ENCODE results near the gene POLR1H. TPM values are rescaled to one million over a fixed set of nuclear protein-coding genes. Genes with fewer than 3 reads are reported as not detected.

Gene POLR1H
- total RNA-seq, 1 experiment from 2014 or later, result 33.3 TPM

DNA sequence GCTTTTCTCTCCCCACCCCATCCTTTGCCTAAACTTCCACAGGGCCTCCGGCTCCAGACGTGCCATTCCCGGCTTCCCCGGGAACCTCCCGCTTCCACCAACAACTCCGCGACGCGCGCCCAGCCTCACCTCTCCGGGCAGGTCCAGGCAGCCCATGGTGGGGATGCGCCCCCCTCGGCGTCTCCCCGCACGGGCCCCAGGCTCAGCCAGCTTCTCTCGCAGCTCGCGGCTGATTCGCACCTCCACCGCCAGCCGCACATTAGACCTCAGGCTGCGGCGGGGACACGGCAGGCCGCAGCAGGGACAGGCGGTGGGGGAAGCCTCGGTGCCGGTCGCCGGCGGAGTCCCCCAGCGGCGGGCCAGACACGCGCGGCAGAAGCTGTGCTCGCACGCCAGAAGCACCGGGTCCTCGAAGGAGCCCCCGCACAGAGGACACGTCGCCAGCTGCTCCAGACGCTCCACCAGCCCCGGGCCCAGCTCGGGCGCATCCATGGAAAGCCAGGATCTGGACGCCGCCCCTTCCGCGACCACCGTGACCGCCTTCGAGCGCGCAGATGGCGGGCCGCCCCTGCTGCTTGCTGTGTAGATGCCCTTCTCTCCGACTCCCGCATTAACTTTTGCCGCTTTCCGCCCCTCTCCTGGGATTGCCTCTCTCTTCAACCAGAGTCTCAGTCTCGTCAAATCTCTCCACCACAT, 14.2 kb downstream of the POLR1H start, which contains the start of gene RNF39:
RNF39 (minus strand) TSS at position 676 of the 696 bp plus-strand sequence; CDS start at position 492, 184 bp downstream.
- Histone ChIP-seq H4K20me1 (ENCODE audit: insufficient read depth) (peaks cover 8% of the 10 kb centered on the region), H3K36me3 (ENCODE audit: low read depth) (no peaks in the 10 kb centered on the region), H3K27me3 (ENCODE audit: insufficient read depth, low read depth) (no peaks in the 10 kb centered on the region), H3K4me1 (replicated peaks; ENCODE audit: insufficient read depth) (peaks cover 36% of the 10 kb centered on the region), H3K9me3 (ENCODE audit: insufficient read depth, low read depth) (no peaks in the 10 kb centered on the region), H3K9me2 (ENCODE audit: insufficient read depth) (no peaks in the 10 kb centered on the region), H2AFZ (peak within 1 kb of the TSS; percentile 74), H3F3A (ENCODE audit: insufficient read depth, low read depth) (peaks cover 30% of the 10 kb centered on the region), H3K79me2 (ENCODE audit: low read depth) (peaks cover 22% of the 10 kb centered on the region), H3K4me3 (peak within 1 kb of the TSS; percentile 81), H3K27ac (peak within 1 kb of the TSS; percentile 89), H3K4me2 (peak within 1 kb of the TSS; percentile 94)
- TSS peak; percentile 90 for BruUV-seq (replicated peaks)
- ChIA-PET POLR2A (ENCODE audit: unreplicated experiment) (interaction anchor here (0.7 kb wide), 1 partner anchor 21 kb away, joined by 3 read pairs; no protein-coding TSS in a partner anchor), CTCF (interaction anchor here (0.7 to 2.2 kb wide), 3 partner anchors 13 to 993 kb away, joined by 3 to 7 read pairs (median 3); no protein-coding TSS in a partner anchor)
- DNase-seq, result no peak
- intact Hi-C loops (cut with micrococcal nuclease; ENCODE audit: unreplicated experiment), result loop anchor here (1.0 kb wide), 3 partner anchors 8 to 56 kb away; partner anchors contain the start of gene PPP1R11
- TF ChIP-seq, protein P1, sequence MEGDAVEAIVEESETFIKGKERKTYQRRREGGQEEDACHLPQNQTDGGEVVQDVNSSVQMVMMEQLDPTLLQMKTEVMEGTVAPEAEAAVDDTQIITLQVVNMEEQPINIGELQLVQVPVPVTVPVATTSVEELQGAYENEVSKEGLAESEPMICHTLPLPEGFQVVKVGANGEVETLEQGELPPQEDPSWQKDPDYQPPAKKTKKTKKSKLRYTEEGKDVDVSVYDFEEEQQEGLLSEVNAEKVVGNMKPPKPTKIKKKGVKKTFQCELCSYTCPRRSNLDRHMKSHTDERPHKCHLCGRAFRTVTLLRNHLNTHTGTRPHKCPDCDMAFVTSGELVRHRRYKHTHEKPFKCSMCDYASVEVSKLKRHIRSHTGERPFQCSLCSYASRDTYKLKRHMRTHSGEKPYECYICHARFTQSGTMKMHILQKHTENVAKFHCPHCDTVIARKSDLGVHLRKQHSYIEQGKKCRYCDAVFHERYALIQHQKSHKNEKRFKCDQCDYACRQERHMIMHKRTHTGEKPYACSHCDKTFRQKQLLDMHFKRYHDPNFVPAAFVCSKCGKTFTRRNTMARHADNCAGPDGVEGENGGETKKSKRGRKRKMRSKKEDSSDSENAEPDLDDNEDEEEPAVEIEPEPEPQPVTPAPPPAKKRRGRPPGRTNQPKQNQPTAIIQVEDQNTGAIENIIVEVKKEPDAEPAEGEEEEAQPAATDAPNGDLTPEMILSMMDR (conservative IDR thresholded peaks at IDR 0.05), result no peak
- TF ChIP-seq EZH2 (IDR thresholded peaks at IDR 0.05; ENCODE audit: low read depth), result no peak

DNA sequence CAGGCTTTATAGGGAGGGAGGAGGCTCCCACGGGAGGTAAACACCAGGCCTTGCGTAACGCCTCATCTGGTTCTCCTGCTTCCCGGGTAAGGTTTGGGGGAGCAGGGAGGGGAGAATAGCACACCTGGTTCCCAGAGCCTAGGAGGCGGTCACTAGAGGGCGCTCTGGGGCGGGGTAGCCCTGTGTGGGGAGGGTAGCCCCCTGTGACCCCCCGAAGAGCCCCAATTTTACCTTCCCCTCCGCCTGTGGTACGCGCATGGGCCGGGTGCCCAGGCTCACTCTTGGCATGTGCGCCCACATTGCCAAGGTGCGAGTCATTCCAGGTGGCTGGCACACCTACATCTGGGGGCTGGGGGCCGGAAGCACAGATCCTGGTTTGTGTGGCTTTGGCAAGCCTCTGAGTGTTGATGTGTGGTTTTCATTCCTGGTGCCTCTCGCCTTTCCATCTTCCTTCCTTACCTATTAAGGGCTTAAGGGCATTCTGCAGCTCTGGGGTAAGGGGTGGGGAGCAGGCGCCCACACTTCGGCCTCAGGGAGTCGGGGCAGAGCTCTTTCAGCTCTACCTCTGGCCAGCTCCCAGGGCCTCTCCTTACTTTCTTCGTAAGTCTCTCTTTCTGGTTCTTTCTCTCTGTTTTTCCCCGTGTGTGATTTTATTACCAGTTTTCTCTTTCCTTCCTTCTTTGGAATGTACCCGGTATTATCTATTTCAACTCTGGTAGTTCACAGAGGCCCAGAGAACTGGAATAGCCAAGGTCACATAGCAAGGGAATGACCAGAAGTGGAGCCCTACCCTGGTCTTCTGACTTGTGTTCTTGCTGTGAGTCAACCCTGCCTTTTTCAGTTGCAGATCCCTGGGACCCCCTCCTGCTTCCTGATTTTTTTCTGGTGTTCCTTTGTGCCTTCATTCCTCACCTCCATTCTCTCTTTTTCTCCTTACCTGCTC, 15.0 kb downstream of the POLR1H start:
- Histone ChIP-seq H3K36me3 (ENCODE audit: low read depth) (no peaks in the 10 kb centered on the region), H3K4me3 (peak overlapping the region; percentile 81), H2AFZ (peak overlapping the region; percentile 74), H3K27ac (peak overlapping the region; percentile 89), H3K9me2 (ENCODE audit: insufficient read depth) (no peaks in the 10 kb centered on the region), H3K9me3 (ENCODE audit: insufficient read depth, low read depth) (no peaks in the 10 kb centered on the region), H3K4me2 (peak overlapping the region; percentile 94), H3K79me2 (ENCODE audit: low read depth) (peaks cover 22% of the 10 kb centered on the region), H3K4me1 (replicated peaks; ENCODE audit: insufficient read depth) (peaks cover 36% of the 10 kb centered on the region), H3K27me3 (ENCODE audit: insufficient read depth, low read depth) (no peaks in the 10 kb centered on the region), H4K20me1 (ENCODE audit: insufficient read depth) (peaks cover 8% of the 10 kb centered on the region), H3F3A (ENCODE audit: insufficient read depth, low read depth) (peaks cover 24% of the 10 kb centered on the region)
- TF ChIP-seq, protein P1 (conservative IDR thresholded peaks at IDR 0.05), result peak; percentile 71
- no peak for TF ChIP-seq EZH2 (IDR thresholded peaks at IDR 0.05; ENCODE audit: low read depth)
- POLR2A ChIA-PET (ENCODE audit: unreplicated experiment), result interaction anchor here (0.6 to 1.1 kb wide), 5 partner anchors 10 to 111 kb away, joined by 3 to 7 read pairs (median 5); no protein-coding TSS in a partner anchor
- intact Hi-C loops (cut with micrococcal nuclease; ENCODE audit: unreplicated experiment), result loop anchor here (1.0 kb wide), 3 partner anchors 9 to 55 kb away; partner anchors contain the start of gene PPP1R11
- CTCF ChIA-PET, result interaction anchor here (2.2 kb wide), 1 partner anchor 16 kb away, joined by 7 read pairs; no protein-coding TSS in a partner anchor
- DNase-seq, result peak; percentile 93 to 96
- TSS peak; percentile 83 for BruUV-seq (replicated peaks)

DNA sequence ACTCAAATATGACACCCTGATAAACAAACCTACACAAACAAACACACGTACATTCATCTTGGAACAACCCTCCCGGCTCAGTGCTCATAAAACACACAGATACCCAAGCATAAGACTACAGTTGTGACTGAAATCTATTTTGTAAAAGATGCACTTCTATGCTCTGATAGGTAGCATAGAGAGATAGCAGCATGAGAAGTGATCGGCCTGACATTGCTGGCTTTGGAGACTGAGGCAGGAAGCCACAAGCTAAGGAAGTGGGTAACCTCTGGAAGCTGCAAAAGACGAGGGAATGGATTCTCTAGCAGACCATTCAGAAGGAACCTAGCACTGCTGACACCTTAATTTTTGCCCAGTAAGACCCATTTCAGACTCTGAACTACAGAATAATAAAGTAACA, 16.2 kb downstream of the POLR1H start:
- Histone ChIP-seq H3K27ac (peak overlapping the region; percentile 89), H3K79me2 (ENCODE audit: low read depth) (peaks cover 22% of the 10 kb centered on the region), H3F3A (ENCODE audit: insufficient read depth, low read depth) (peaks cover 24% of the 10 kb centered on the region), H3K4me3 (no peak overlapping the region), H2AFZ (no peak overlapping the region), H3K9me2 (ENCODE audit: insufficient read depth) (no peaks in the 10 kb centered on the region), H3K9me3 (ENCODE audit: insufficient read depth, low read depth) (no peaks in the 10 kb centered on the region), H3K4me1 (replicated peaks; ENCODE audit: insufficient read depth) (peaks cover 36% of the 10 kb centered on the region), H3K27me3 (ENCODE audit: insufficient read depth, low read depth) (no peaks in the 10 kb centered on the region), H3K4me2 (peak overlapping the region; percentile 94), H3K36me3 (ENCODE audit: low read depth) (no peaks in the 10 kb centered on the region), H4K20me1 (ENCODE audit: insufficient read depth) (peaks cover 8% of the 10 kb centered on the region)
- ChIA-PET POLR2A (ENCODE audit: unreplicated experiment) (interaction anchor here (1.1 kb wide), 1 partner anchor 11 kb away, joined by 7 read pairs; no protein-coding TSS in a partner anchor), CTCF (no interaction called here)
- no TSS peak for BruUV-seq (replicated peaks)
- TF ChIP-seq, protein P1 (conservative IDR thresholded peaks at IDR 0.05), result no peak
- TF ChIP-seq EZH2 (IDR thresholded peaks at IDR 0.05; ENCODE audit: low read depth), result no peak
- intact Hi-C loops (cut with micrococcal nuclease; ENCODE audit: unreplicated experiment), result no loop called here
- no peak for DNase-seq

All from PC-9 (cell line).